ENCODE measurements around the gene RANBP1. TPM values are rescaled to one million over a fixed set of nuclear protein-coding genes. Genes with fewer than 3 reads are reported as not detected.
"Not testable (repeated sequence)": the region's sequence is repeated elsewhere in the genome, so short reads cannot be mapped to it uniquely, and the experiment has no call there.

The RANBP1 gene
- total and polyA plus RNA-seq, 2 of the 4 experiments (the other 2 are of a cell fraction), result 173 to 376 TPM

DNA sequence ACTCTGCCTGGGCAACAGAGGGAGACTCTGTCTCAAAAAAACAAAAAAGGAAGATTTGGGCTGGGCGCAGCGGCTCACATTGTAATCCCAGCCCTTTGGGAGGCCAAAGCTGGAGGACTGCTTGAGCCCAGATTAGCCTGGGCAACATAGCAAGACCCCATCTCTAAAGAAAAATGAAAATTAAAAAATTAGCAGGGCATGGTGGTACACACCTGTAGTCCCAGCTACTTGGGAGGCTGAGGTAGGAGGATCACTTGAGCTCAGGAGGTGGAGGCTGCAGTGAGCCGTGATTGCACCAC, 48.6 kb upstream of the RANBP1 start:
- no CpG with 5 or more reads among the region's 3 CpGs for WGBS, 2 experiments (ENCODE audit: extremely low coverage in 2 of 2, insufficient read length in 1 of 2)
- H3K4ac ChIP-seq (ENCODE audit: low read depth, low read length); H2BK15ac ChIP-seq (ENCODE audit: low read depth, low read length); H3K4me3 ChIP-seq (ENCODE audit: insufficient read depth, low read depth, low read length); H2BK120ac ChIP-seq (ENCODE audit: low read depth, low read length); dilution Hi-C loops (cut with HindIII; ENCODE audit: low sequenced_read_pairs, unreplicated experiment); intact Hi-C loops (cut with micrococcal nuclease); H2AFZ ChIP-seq (replicated peaks; ENCODE audit: low read length, poor library complexity); H3K56ac ChIP-seq (ENCODE audit: extremely low read depth, insufficient read depth, low read length); H2AK5ac ChIP-seq (ENCODE audit: low read depth, low read length); H3K4me1 ChIP-seq (ENCODE audit: control insufficient read depth, insufficient read depth, low read length); H3K79me1 ChIP-seq (ENCODE audit: low read depth in 1 of 2, low read length in 2 of 2); DNase-seq; BruUV-seq (replicated peaks); H4K8ac ChIP-seq (ENCODE audit: low read depth in 2 of 2, low read length in 2 of 2); H3K27ac ChIP-seq (ENCODE audit: insufficient read depth, low read length); H2BK5ac ChIP-seq (ENCODE audit: low read depth, low read length, poor library complexity, severe bottlenecking); POLR2A ChIA-PET (ENCODE audit: unreplicated experiment); H3K9ac ChIP-seq (ENCODE audit: low read depth, low read length); ATAC-seq (ENCODE audit: low read depth); H3K23ac ChIP-seq (ENCODE audit: low read depth, low read length); H2AK9ac ChIP-seq (replicated peaks; ENCODE audit: low read depth, low read length, poor library complexity); in situ Hi-C loops (cut with MboI; ENCODE audit: low sequenced_read_pairs); H4K5ac ChIP-seq (ENCODE audit: low read depth, low read length); H3K9me3 ChIP-seq (ENCODE audit: control insufficient read depth, insufficient read depth, low read length); H2BK20ac ChIP-seq (ENCODE audit: low read depth, low read length); H3K27me3 ChIP-seq (ENCODE audit: control insufficient read depth, insufficient read depth, low read length); H4K20me1 ChIP-seq (ENCODE audit: insufficient read depth, low read length); H3K9me1 ChIP-seq (ENCODE audit: insufficient read depth, low read length); H3K4me2 ChIP-seq (ENCODE audit: low read depth, low read length); H3K14ac ChIP-seq (replicated peaks; ENCODE audit: low read depth, low read length); H3K18ac ChIP-seq (ENCODE audit: low read depth, low read length); H4K91ac ChIP-seq (ENCODE audit: insufficient read depth, low read depth, low read length): not testable (repeated sequence)
- H3K36me3 ChIP-seq (ENCODE audit: control insufficient read depth, insufficient read depth, low read length), result peaks cover 19% of the 10 kb centered on the region
- CTCF ChIA-PET, result interaction anchor here (0.6 kb wide), 1 partner anchor 45 kb away, joined by 3 read pairs; no protein-coding TSS in a partner anchor

Measured in IMR-90 (cell line).